ENCODE data around the gene UBE2J2. TPM values are rescaled to one million over a fixed set of nuclear protein-coding genes. Genes with fewer than 3 reads are reported as not detected.

Gene UBE2J2
- polyA plus RNA-seq, 1 of the 3 experiments (the other 2 are of a cell fraction) = 47.5 TPM

- no peaks in the 10 kb centered on the region for H3K9me2 ChIP-seq
- no peaks in the 10 kb centered on the region for H3K36me3 ChIP-seq (replicated peaks in 1 of 2; ENCODE audit: control insufficient read depth in 1 of 2, insufficient read depth in 2 of 2, low read length in 1 of 2)
- WGBS (ENCODE audit: low lambda C conversion rate) = 60% methylated on average over 3 of the region's 46 CpGs
- POLR2A ChIA-PET = interaction anchor here (1.0 kb wide), 1 partner anchor 14 kb away, joined by 3 read pairs; the partner anchor contains the start of gene UBE2J2
- TF ChIP-seq MEF2A (IDR thresholded peaks at IDR 0.05; ENCODE audit: borderline replicate concordance, low read depth) (no peak), SMC3 (IDR thresholded peaks at IDR 0.05; ENCODE audit: low read depth, low read length) (no peak), POLR2AphosphoS5 (IDR thresholded peaks at IDR 0.05; ENCODE audit: low read depth, low read length) (no peak), MAX (IDR thresholded peaks at IDR 0.05; ENCODE audit: low read depth) (no peak), ELF1 (IDR thresholded peaks at IDR 0.05) (no peak), RFX5 (IDR thresholded peaks at IDR 0.05; ENCODE audit: low read length) (no peak), CTCF (IDR thresholded peaks at IDR 0.05) (no peak), NRF1 (IDR thresholded peaks at IDR 0.05; ENCODE audit: low read depth, low read length) (no peak), EP300 (IDR thresholded peaks at IDR 0.05; ENCODE audit: borderline replicate concordance in 1 of 2, low read depth in 1 of 2, low read length in 1 of 2) (no peak), REST (IDR thresholded peaks at IDR 0.05; ENCODE audit: low read depth, low read length) (no peak), TEAD4 (IDR thresholded peaks at IDR 0.05; ENCODE audit: borderline replicate concordance, insufficient read depth) (no peak), IRF3 (IDR thresholded peaks at IDR 0.05; ENCODE audit: low read depth, low read length) (no peak), FOSL2 (IDR thresholded peaks at IDR 0.05; ENCODE audit: borderline replicate concordance, low read depth) (no peak), EZH2phosphoT487 (IDR thresholded peaks at IDR 0.05; ENCODE audit: borderline replicate concordance, low read depth) (no peak), USF1 (IDR thresholded peaks at IDR 0.05; ENCODE audit: borderline replicate concordance, low read depth) (no peak), ZBTB33 (IDR thresholded peaks at IDR 0.05; ENCODE audit: borderline replicate concordance, low read depth) (no peak), FOXJ3 (CRISPR knock-in tag; IDR thresholded peaks at IDR 0.05) (no peak), NFIC (IDR thresholded peaks at IDR 0.05; ENCODE audit: borderline replicate concordance) (no peak), RAD21 (IDR thresholded peaks at IDR 0.05; ENCODE audit: low read length) (no peak)
- no peak overlapping the region for H3K4me2 ChIP-seq
- CTCF ChIA-PET = interaction anchor here (0.6 to 2.2 kb wide), 6 partner anchors 12 to 303 kb away, joined by 3 to 6 read pairs (median 4); no protein-coding TSS in a partner anchor
- no peak overlapping the region for H2AFZ ChIP-seq (ENCODE audit: low read depth)
- no peaks in the 10 kb centered on the region for H3K79me2 ChIP-seq (ENCODE audit: insufficient read depth)
- H3K27ac ChIP-seq (ENCODE audit: low read depth in 2 of 2, low read length in 1 of 2) = no peak overlapping the region
- H3F3A ChIP-seq (replicated peaks; ENCODE audit: insufficient read depth) = no peaks in the 10 kb centered on the region
- no peak overlapping the region for H3K9ac ChIP-seq
- peaks cover 0 to 6% of the 10 kb centered on the region in 2 experiments; a peak in 1 of 4 replicates for H3K4me1 ChIP-seq (ENCODE audit: control insufficient read depth in 1 of 2, insufficient read depth in 2 of 2, low read depth in 1 of 2, low read length in 1 of 2)
- H3K27me3 ChIP-seq (ENCODE audit: insufficient read depth) = no peaks in the 10 kb centered on the region
- DNase-seq = no peak
- H3K9me3 ChIP-seq = no peaks in the 10 kb centered on the region
- no peak overlapping the region for H3K4me3 ChIP-seq (ENCODE audit: low read depth in 2 of 2, low read length in 1 of 2)
- H4K20me1 ChIP-seq (ENCODE audit: insufficient read depth) = no peaks in the 10 kb centered on the region
These were observed 13.8 kb upstream of the UBE2J2 start for GRCh38 chr1:1287288-1288110.

Data from SK-N-SH (cell line).